H1 (cell line): ENCODE data around the gene PTPN3. TPM values are rescaled to one million over a fixed set of nuclear protein-coding genes. Genes with fewer than 3 reads are reported as not detected.

Source experiments
- CTCF ChIA-PET: fragments of 300-600 bp; sonication (Branson Sonifier 250); formaldehyde crosslinking; loops from one replicate; lab custom pipeline; 2021; ENCODE audit not compliant: partially characterized antibody; lab: Charles Lee
- POLR2A ChIA-PET: fragments of 300-600 bp; sonication (Branson Sonifier 250); formaldehyde crosslinking; loops from one replicate; lab custom pipeline; 2021; ENCODE audit warnings: inconsistent platforms; ENCODE audit not compliant: partially characterized antibody; lab: Charles Lee
- DNase-seq, 2 experiments: peaks; one replicate each; pipeline versions ENCODE4 v3.0.0 to v3.0.0-alpha.2; 2010 to 2022; ENCODE audit warnings: low spot score in 2 of 2, low read depth in 1 of 2, mixed read lengths in 1 of 2
- FAIRE-seq: peaks from 2 replicates; lab custom pipeline; 2011; peaks lifted over from hg19 to GRCh38; lab: Jason Lieb, UNC
- H2AFZ ChIP-seq: 2 replicates; pipeline ENCODE4 v1.8.1; 2012; ENCODE audit warnings: low read length, inconsistent platforms
- H2AK5ac ChIP-seq: 2 replicates; pipeline ENCODE4 v1.6.1; 2013; ENCODE audit warnings: low read depth, low read length
- H2BK120ac ChIP-seq: replicated peaks from 2 replicates; pipeline ENCODE3; 2013; ENCODE audit warnings: low read depth, low read length, inconsistent platforms
- H2BK12ac ChIP-seq: 2 replicates; pipeline ENCODE4 v1.6.1; 2013; ENCODE audit warnings: low read depth, low read length
- H2BK15ac ChIP-seq: 2 replicates; pipeline ENCODE4 v1.6.1; 2013; ENCODE audit warnings: low read length
- H2BK20ac ChIP-seq: 2 replicates; pipeline ENCODE4 v1.6.1; 2013; ENCODE audit warnings: low read length
- H2BK5ac ChIP-seq: 2 replicates; pipeline ENCODE4 v1.6.1; 2013; ENCODE audit warnings: low read depth, low read length
- H3K14ac ChIP-seq: 2 replicates; pipeline ENCODE4 v1.6.1; 2013; ENCODE audit warnings: inconsistent platforms; ENCODE audit not compliant: insufficient read length
- H3K18ac ChIP-seq: 2 replicates; pipeline ENCODE4 v1.6.1; 2013; ENCODE audit warnings: low read length; ENCODE audit errors: extremely low read depth
- H3K23ac ChIP-seq: 2 replicates; pipeline ENCODE4 v1.6.1; 2013; ENCODE audit warnings: inconsistent platforms; ENCODE audit not compliant: insufficient read length
- H3K23me2 ChIP-seq: 2 replicates; pipeline ENCODE4 v1.6.1; 2013; ENCODE audit warnings: low read depth, low read length
- H3K27ac ChIP-seq: 2 replicates; pipeline ENCODE4 v1.6.1; 2011; ENCODE audit warnings: low read depth, low read length, inconsistent platforms
- H3K27me3 ChIP-seq, 4 experiments: replicated peaks in 1 of 4; 1 replicate in 1 of 4; 2 replicates in 3 of 4; pipeline versions ENCODE4 v1.6.1 to v1.8.1; 2011 to 2013; ENCODE audit warnings: low read length in 3 of 4, mild to moderate bottlenecking in 3 of 4, inconsistent platforms in 2 of 4, mixed read lengths in 2 of 4, moderate library complexity in 1 of 4; ENCODE audit not compliant: control insufficient read depth in 3 of 4, insufficient read depth in 3 of 4; ENCODE audit errors: extremely low read depth in 1 of 4
- H3K36me3 ChIP-seq, 4 experiments: 2 replicates each; pipeline versions ENCODE4 v1.6.1 to v1.8.1; 2011 to 2013; ENCODE audit warnings: mild to moderate bottlenecking in 4 of 4, low read length in 3 of 4, moderate library complexity in 2 of 4, control low read depth in 1 of 4, inconsistent platforms in 1 of 4; ENCODE audit not compliant: insufficient read depth in 4 of 4, control insufficient read depth in 2 of 4
- H3K4ac ChIP-seq: replicated peaks from 2 replicates; pipeline ENCODE3; 2013; ENCODE audit warnings: low read length, low read depth, mixed read lengths, inconsistent platforms; ENCODE audit not compliant: insufficient read length
- H3K4me1 ChIP-seq, 4 experiments: replicated peaks in 1 of 4; 1 replicate in 1 of 4; 2 replicates in 3 of 4; pipeline versions ENCODE4 v1.6.1 to v1.8.1; 2011 to 2013; ENCODE audit warnings: low read length in 3 of 4, inconsistent platforms in 2 of 4, mixed read lengths in 1 of 4; ENCODE audit not compliant: insufficient read depth in 4 of 4, control insufficient read depth in 3 of 4
- H3K4me2 ChIP-seq, 2 experiments: 2 replicates each; pipeline versions ENCODE4 v1.6.1 to v1.8.1; 2011 to 2013; ENCODE audit warnings: low read depth in 2 of 2, low read length in 2 of 2, control low read depth in 1 of 2, inconsistent platforms in 1 of 2, mild to moderate bottlenecking in 1 of 2; ENCODE audit not compliant: insufficient read depth in 1 of 2
- H3K4me3 ChIP-seq, 4 experiments: fragments of 200-600, 300-600 bp in 1 of 4; sonication (generic), shearing (Covaris generic), sonication (Bioruptor Twin) in 1 of 4; 2 replicates each; pipeline versions ENCODE4 v1.5.1 to v1.8.1; 2011 to 2016; ENCODE audit warnings: low read length in 4 of 4, low read depth in 3 of 4, control low read depth in 2 of 4, inconsistent platforms in 2 of 4, mild to moderate bottlenecking in 2 of 4, mixed read lengths in 1 of 4, moderate library complexity in 1 of 4; ENCODE audit not compliant: insufficient read depth in 2 of 4; ENCODE audit errors: extremely low read depth in 1 of 4
- H3K56ac ChIP-seq: replicated peaks from 2 replicates; pipeline ENCODE3; 2013; ENCODE audit warnings: low read depth, mild to moderate bottlenecking, mixed read lengths, low read length, inconsistent platforms; ENCODE audit not compliant: insufficient read length
- H3K79me1 ChIP-seq: 2 replicates; pipeline ENCODE4 v1.6.1; 2013; ENCODE audit warnings: low read depth, low read length, control low read depth
- H3K79me2 ChIP-seq, 2 experiments: 2 replicates each; pipeline versions ENCODE4 v1.6.1 to v1.8.1; 2012 to 2013; ENCODE audit warnings: low read length in 2 of 2, mild to moderate bottlenecking in 2 of 2, inconsistent platforms in 1 of 2; ENCODE audit not compliant: insufficient read depth in 2 of 2, control insufficient read depth in 1 of 2
- H3K9ac ChIP-seq, 4 experiments: replicated peaks in 1 of 4; 1 replicate in 1 of 4; 2 replicates in 3 of 4; pipeline versions ENCODE4 v1.6.1 to v1.8.1; 2011 to 2013; ENCODE audit warnings: low read depth in 3 of 4, low read length in 3 of 4, control low read depth in 2 of 4, mild to moderate bottlenecking in 2 of 4, moderate library complexity in 2 of 4, inconsistent platforms in 1 of 4; ENCODE audit errors: extremely low read depth in 1 of 4
- H3K9me3 ChIP-seq, 2 experiments: 2 replicates each; pipeline versions ENCODE4 v1.6.1 to v1.8.1; 2012 to 2013; ENCODE audit warnings: mild to moderate bottlenecking in 2 of 2, moderate library complexity in 2 of 2, control low read depth in 1 of 2, inconsistent platforms in 1 of 2, low read depth in 1 of 2, low read length in 1 of 2, mixed read lengths in 1 of 2; ENCODE audit not compliant: insufficient read depth in 2 of 2
- H4K20me1 ChIP-seq, 2 experiments: replicated peaks in 1 of 2; 2 replicates each; pipeline versions ENCODE3 to v1.8.1; 2011 to 2013; ENCODE audit warnings: inconsistent platforms in 2 of 2, low read length in 2 of 2, mild to moderate bottlenecking in 1 of 2; ENCODE audit not compliant: insufficient read depth in 2 of 2, control insufficient read depth in 1 of 2
- H4K5ac ChIP-seq: 2 replicates; pipeline ENCODE4 v1.6.1; 2013; ENCODE audit warnings: low read length, low read depth, mixed read lengths, inconsistent platforms; ENCODE audit not compliant: insufficient read length
- H4K8ac ChIP-seq: 2 replicates; pipeline ENCODE4 v1.8.0; 2013; ENCODE audit warnings: mild to moderate bottlenecking, moderate library complexity, low read length, inconsistent platforms; ENCODE audit not compliant: insufficient read depth; ENCODE audit errors: extremely low read depth
- H4K91ac ChIP-seq: replicated peaks from 2 replicates; pipeline ENCODE3; 2013; ENCODE audit warnings: low read length, mixed read lengths, inconsistent platforms; ENCODE audit not compliant: insufficient read length
- CEBPB ChIP-seq: IDR thresholded peaks from 2 replicates; pipeline ENCODE4 v1.6.1; 2012; ENCODE audit warnings: low read depth, low read length
- CHD2 ChIP-seq: IDR thresholded peaks from 2 replicates; pipeline ENCODE4 v1.6.1; 2012; ENCODE audit warnings: low read length, improper control_type of control experiment
- SUZ12 ChIP-seq: fragments of 200-600 bp; sonication (generic); IDR thresholded peaks from 2 replicates; pipeline ENCODE4 v1.6.1; 2012; ENCODE audit warnings: mild to moderate bottlenecking, inconsistent platforms, low read length, moderate library complexity, mixed read lengths
- WGBS, 2 experiments: shearing (Covaris generic) in 1 of 2; methylation state at CpG; one replicate each; pipeline versions ENCODE4 v1.1.6 to v1.1.7; 2013 to 2015; ENCODE audit warnings: low lambda C conversion rate in 2 of 2, mixed read lengths in 2 of 2, inconsistent platforms in 1 of 2, low coverage in 1 of 2, missing lambda C conversion rate in 1 of 2; ENCODE audit not compliant: insufficient replicate concordance in 2 of 2, insufficient coverage in 1 of 2, insufficient read length in 1 of 2; ENCODE audit errors: extremely low coverage in 1 of 2, missing lambda C conversion rate in 1 of 2; 5-methylcytosine and 5-hydroxymethylcytosine counted together
- polyA plus RNA-seq, 7 experiments: library from polyadenylated mRNA; depleted of rRNA in 3 of 7; stranded (reverse) in 5 of 7; unstranded in 2 of 7; fragments of >200 nt in 5 of 7; fragments of 200-250 nt in 2 of 7; gene quantifications; 1 replicate in 5 of 7; 2 replicates in 1 of 7; 4 replicates in 1 of 7; pipeline versions ENCODE4 v1.2.1 to v1.2.3, GENCODE V29; 2011 to 2013; ENCODE audit warnings: missing spikeins in 2 of 7, mixed read lengths in 2 of 7
- total RNA-seq: library from RNA; stranded (reverse); fragmentation: NEBNext Ultra II Directional; extraction: Animal tissue kit (Norgen Biotek cat#: 25700); gene quantifications from 2 replicates; pipeline ENCODE4 v1.2.1, GENCODE V29; 2021
- TF ChIP-seq, protein P1 (sequence below): IDR thresholded peaks from 2 replicates; pipeline ENCODE4 v1.6.1; 2011; ENCODE audit warnings: low read length, improper control_type of control experiment
- TF ChIP-seq, protein P2 (sequence below): IDR thresholded peaks from 2 replicates; pipeline ENCODE4 v1.6.1; 2011; ENCODE audit warnings: low read depth, mild to moderate bottlenecking, low read length; ENCODE audit not compliant: insufficient read depth

The PTPN3 gene
- total and polyA plus RNA-seq, 2 of the 8 experiments (the other 6 are each of a cell fraction or from before 2014, with no cell fraction given), result 2.9 to 3.7 TPM

DNA sequence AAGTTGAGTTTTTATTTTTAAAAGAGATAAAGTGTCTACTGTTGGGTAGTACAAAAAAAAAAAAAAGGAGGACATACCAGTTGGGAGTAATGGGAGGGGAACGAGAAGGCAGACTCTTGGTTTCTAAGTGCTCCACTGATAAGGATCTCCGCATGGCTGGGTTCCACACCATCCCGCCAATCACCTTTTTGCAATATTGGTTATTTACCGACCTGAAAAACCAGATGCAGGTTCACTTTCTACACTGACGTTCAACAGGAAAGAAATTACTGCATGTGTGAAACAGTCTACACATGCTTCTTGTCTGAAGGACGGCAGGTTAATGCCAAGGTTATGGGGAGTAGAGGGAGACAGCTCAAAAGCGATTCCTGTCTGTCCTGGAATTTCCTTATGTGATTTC, 75.5 kb downstream of the PTPN3 start:
- no peak for FAIRE-seq
- Histone ChIP-seq H4K91ac (no peak overlapping the region), H3K9me3 (no peaks in the 10 kb centered on the region), H2BK5ac (no peak overlapping the region), H2AFZ (no peak overlapping the region), H3K79me2 (no peaks in the 10 kb centered on the region), H2BK120ac (no peak overlapping the region), H3K23ac (no peak overlapping the region), H4K5ac (no peak overlapping the region), H4K8ac (no peak overlapping the region), H3K27me3 (no peaks in the 10 kb centered on the region), H3K23me2 (no peaks in the 10 kb centered on the region), H2BK15ac (no peak overlapping the region; the same call in 1 of the 2 replicates), H3K4ac (no peak overlapping the region), H2BK20ac (no peak overlapping the region), H3K14ac (no peak overlapping the region), H3K56ac (no peak overlapping the region), H3K9ac (no peak overlapping the region), H3K4me1 (peaks cover 0 to 5% (median 0%) of the 10 kb centered on the region in 4 experiments; a peak in 1 of 7 replicates), H3K4me2 (no peak overlapping the region), H3K4me3 (no peak overlapping the region), H3K27ac (no peak overlapping the region), H3K18ac (no peak overlapping the region), H4K20me1 (no peaks in the 10 kb centered on the region), H2AK5ac (no peak overlapping the region), H2BK12ac (no peak overlapping the region), H3K36me3 (no peaks in the 10 kb centered on the region; a peak in 1 of 8 replicates), H3K79me1 (no peaks in the 10 kb centered on the region)
- WGBS, 2 experiments, result 88% methylated on average over 7 of the region's 7 CpGs; no CpG with 5 or more reads in 1 of the 2 experiments
- ChIA-PET CTCF (interaction anchor here (1.2 to 5.9 kb wide), 8 partner anchors 11 to 254 kb away, joined by 3 to 65 read pairs (median 5); no protein-coding TSS in a partner anchor), POLR2A (no interaction called here)
- DNase-seq, result no peak
- no peak for TF ChIP-seq SUZ12
- no peak for TF ChIP-seq CHD2
- TF ChIP-seq, protein P1, sequence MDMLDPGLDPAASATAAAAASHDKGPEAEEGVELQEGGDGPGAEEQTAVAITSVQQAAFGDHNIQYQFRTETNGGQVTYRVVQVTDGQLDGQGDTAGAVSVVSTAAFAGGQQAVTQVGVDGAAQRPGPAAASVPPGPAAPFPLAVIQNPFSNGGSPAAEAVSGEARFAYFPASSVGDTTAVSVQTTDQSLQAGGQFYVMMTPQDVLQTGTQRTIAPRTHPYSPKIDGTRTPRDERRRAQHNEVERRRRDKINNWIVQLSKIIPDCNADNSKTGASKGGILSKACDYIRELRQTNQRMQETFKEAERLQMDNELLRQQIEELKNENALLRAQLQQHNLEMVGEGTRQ, result no peak
- TF ChIP-seq, protein P2, sequence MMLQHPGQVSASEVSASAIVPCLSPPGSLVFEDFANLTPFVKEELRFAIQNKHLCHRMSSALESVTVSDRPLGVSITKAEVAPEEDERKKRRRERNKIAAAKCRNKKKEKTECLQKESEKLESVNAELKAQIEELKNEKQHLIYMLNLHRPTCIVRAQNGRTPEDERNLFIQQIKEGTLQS, result no peak
- TF ChIP-seq CEBPB, result no peak
